BJ (cell line): Measurements from ENCODE around the gene RNF144B. TPM values are rescaled to one million over a fixed set of nuclear protein-coding genes. Genes with fewer than 3 reads are reported as not detected.

Source experiments
- CTCF ChIA-PET: fragments of 350-600 bp; formaldehyde crosslinking; extraction: SDS; loops from one replicate; lab custom pipeline; 2021; ENCODE audit warnings: antibody characterized with exemption, inconsistent platforms; lab: Yijun Ruan, JAX
- POLR2A ChIA-PET: fragments of 300-600 bp; sonication (Branson Sonifier 250); formaldehyde crosslinking; extraction: SDS; loops from one replicate; lab custom pipeline; 2021; ENCODE audit warnings: antibody characterized with exemption; lab: Charles Lee
- DNase-seq: peaks from one replicate; pipeline ENCODE4 v3.0.0-alpha.2; 2011; ENCODE audit warnings: low read depth
- H3K27me3 ChIP-seq: 2 replicates; pipeline ENCODE4 v1.6.0; 2011; ENCODE audit warnings: low read length; ENCODE audit not compliant: control insufficient read depth, insufficient read depth
- H3K36me3 ChIP-seq: 2 replicates; pipeline ENCODE4 v1.5.1; 2011; ENCODE audit warnings: low read length; ENCODE audit not compliant: control insufficient read depth, insufficient read depth
- H3K4me3 ChIP-seq: 2 replicates; pipeline ENCODE4 v1.5.1; 2011; ENCODE audit warnings: low read depth, mild to moderate bottlenecking, control low read depth, low read length
- polyA plus RNA-seq: library from polyadenylated mRNA; depleted of rRNA; stranded (reverse); fragments of >200 nt; gene quantifications from 2 replicates; pipeline ENCODE4 v1.2.3, GENCODE V29; 2011
- TF ChIP-seq, protein P1 (sequence below): IDR thresholded peaks from 2 replicates; pipeline ENCODE4 v1.5.1; 2011; ENCODE audit warnings: low read depth, mild to moderate bottlenecking, control low read depth, inconsistent platforms, low read length, moderate library complexity; ENCODE audit not compliant: insufficient read depth

The RNF144B gene
- polyA plus RNA-seq, 1 experiment: 1.4 TPM

DNA sequence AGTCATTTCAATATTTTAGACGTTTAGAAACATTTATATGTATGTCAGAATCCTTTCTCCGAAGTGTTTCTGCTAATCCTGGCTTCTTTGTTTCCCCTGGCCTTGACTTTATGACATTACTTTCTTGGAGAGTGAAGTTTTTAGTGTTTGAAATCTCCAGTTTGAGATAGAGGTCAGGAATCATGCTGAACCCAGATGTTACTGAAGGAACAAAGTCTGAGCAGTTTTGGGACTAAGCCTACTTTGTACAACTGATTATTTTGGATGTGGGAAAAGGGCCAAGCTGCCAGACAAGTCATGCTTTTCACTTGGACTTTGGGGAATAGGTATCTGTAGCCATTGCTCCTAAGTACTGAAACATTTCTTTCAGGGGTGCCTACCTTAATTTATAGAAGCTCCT is 2.3 kb downstream of the RNF144B start:
- no peaks in the 10 kb centered on the region for H3K27me3 ChIP-seq
- ChIA-PET CTCF (interaction anchor here (0.8 to 2.2 kb wide), 2 partner anchors 10 kb away, joined by 3 to 5 read pairs; no protein-coding TSS in a partner anchor), POLR2A (interaction anchor here (1.1 kb wide), 1 partner anchor 234 kb away, joined by 3 read pairs; the partner anchor contains the start of genes KDM1B and TPMT)
- no peak for DNase-seq
- TF ChIP-seq, protein P1, sequence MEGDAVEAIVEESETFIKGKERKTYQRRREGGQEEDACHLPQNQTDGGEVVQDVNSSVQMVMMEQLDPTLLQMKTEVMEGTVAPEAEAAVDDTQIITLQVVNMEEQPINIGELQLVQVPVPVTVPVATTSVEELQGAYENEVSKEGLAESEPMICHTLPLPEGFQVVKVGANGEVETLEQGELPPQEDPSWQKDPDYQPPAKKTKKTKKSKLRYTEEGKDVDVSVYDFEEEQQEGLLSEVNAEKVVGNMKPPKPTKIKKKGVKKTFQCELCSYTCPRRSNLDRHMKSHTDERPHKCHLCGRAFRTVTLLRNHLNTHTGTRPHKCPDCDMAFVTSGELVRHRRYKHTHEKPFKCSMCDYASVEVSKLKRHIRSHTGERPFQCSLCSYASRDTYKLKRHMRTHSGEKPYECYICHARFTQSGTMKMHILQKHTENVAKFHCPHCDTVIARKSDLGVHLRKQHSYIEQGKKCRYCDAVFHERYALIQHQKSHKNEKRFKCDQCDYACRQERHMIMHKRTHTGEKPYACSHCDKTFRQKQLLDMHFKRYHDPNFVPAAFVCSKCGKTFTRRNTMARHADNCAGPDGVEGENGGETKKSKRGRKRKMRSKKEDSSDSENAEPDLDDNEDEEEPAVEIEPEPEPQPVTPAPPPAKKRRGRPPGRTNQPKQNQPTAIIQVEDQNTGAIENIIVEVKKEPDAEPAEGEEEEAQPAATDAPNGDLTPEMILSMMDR: no peak
- H3K4me3 ChIP-seq: no peak overlapping the region
- H3K36me3 ChIP-seq: no peaks in the 10 kb centered on the region

DNA sequence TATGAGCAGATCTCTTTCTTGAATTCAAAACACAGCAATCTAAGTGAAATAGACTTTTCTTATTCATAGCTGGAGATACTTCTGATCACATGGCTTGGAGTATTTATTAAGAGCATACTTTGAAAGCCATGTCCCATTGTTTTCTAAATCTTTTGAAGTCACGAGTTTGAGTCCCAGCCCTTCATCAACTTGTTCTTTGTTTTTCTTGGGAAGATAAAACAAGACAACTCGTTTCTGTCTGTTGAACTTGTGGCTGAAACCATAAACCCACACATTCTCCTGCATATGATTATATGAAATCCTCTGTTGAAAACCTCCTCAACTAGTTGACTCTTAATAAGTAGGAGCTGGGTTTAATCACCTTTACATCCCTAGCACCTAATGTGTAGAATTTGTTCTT is 3.3 kb downstream of the RNF144B start:
- Histone ChIP-seq H3K4me3 (no peak overlapping the region), H3K27me3 (no peaks in the 10 kb centered on the region), H3K36me3 (no peaks in the 10 kb centered on the region)
- no peak for DNase-seq
- ChIA-PET POLR2A (no interaction called here), CTCF (interaction anchor here (1.8 kb wide), 1 partner anchor 116 kb away, joined by 4 read pairs; no protein-coding TSS in a partner anchor)
- TF ChIP-seq, protein P1: no peak

DNA sequence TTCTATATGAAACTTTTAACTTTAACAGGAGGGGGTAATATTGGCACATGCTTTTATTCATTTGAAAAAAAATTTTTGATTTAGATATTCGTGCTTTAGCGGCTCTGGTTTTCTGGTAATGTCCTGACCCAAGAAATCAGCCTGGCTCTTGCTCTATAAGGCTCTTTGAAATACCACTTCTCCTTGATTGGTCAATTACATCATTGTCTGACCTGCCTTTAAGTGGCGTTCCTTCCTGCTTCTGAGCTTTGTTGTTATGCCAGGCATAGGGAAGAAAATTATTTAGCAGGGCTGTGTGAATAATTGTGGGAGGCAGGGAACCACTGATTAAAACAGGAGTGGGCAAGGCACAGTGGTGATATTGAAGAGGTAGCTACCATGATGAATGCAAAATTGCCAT is 3.9 kb downstream of the RNF144B start:
- CTCF ChIA-PET: interaction anchor here (1.8 kb wide), 1 partner anchor 115 kb away, joined by 4 read pairs; no protein-coding TSS in a partner anchor
- Histone ChIP-seq H3K4me3 (no peak overlapping the region), H3K36me3 (no peaks in the 10 kb centered on the region), H3K27me3 (no peaks in the 10 kb centered on the region)
- POLR2A ChIA-PET: no interaction called here
- TF ChIP-seq, protein P1: no peak
- DNase-seq: no peak

DNA sequence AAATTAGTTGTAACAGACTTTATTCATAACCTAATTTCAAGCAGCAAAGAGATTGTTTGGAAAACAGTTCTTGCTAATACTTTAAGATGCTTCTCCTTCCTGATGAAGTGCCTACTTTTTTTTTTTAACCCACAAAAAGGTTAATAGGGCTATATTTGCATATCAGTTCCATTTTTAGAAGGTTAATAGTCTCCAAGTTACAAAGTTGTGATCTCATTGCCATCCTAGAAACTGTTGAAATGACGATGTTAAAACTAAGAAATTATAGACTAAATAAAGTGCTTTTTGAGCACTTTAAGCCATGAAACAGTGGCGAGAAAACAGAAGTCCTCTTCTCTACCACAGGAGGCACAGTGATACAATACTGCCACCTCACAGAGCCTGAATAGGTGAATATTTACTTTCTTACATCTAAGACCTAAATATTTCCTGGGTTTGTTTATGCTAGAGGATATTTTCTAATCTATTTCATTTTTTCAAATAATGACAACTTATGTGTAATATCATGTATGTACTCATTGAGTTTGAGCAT is 5.3 kb downstream of the RNF144B start:
- TF ChIP-seq, protein P1: no peak
- Histone ChIP-seq H3K4me3 (no peak overlapping the region), H3K36me3 (no peaks in the 10 kb centered on the region), H3K27me3 (no peaks in the 10 kb centered on the region)
- ChIA-PET POLR2A (interaction anchor here (0.7 kb wide), 1 partner anchor 419 kb away, joined by 16 read pairs; no protein-coding TSS in a partner anchor), CTCF (interaction anchor here (0.6 to 1.7 kb wide), 2 partner anchors 69 to 110 kb away, joined by 4 to 7 read pairs; no protein-coding TSS in a partner anchor)
- no peak for DNase-seq

DNA sequence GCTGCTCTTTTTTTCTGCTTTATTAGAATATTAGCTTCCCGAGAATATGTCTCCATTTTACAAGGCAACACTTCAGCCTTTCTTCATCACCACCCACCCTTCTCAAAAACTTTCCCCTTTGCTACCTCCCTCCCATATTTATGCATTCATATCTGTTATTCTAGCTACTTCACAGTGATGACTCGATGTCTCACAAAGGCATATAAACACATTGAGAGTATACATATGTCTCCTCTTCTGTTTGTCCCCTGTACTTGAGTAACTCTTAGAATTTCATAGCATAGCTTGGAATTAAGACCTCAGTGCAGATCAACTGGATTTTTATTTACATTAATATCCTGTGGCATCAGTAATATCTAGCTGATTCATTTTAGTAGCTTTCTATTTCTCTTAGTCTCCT is 6.5 kb downstream of the RNF144B start:
- CTCF ChIA-PET: interaction anchor here (1.1 to 1.7 kb wide), 2 partner anchors 15 to 109 kb away, joined by 3 to 7 read pairs; no protein-coding TSS in a partner anchor
- DNase-seq: no peak
- Histone ChIP-seq H3K36me3 (no peaks in the 10 kb centered on the region), H3K4me3 (no peak overlapping the region), H3K27me3 (no peaks in the 10 kb centered on the region)
- POLR2A ChIA-PET: interaction anchor here (0.6 kb wide), 1 partner anchor 1943 kb away, joined by 3 read pairs; no protein-coding TSS in a partner anchor
- TF ChIP-seq, protein P1: no peak
